HUES48 (cell line): ENCODE results near the gene UTF1.

ENCODE experiments used
- H3K27ac ChIP-seq: one replicate; pipeline ENCODE4 v1.7.0; 2013; ENCODE audit warnings: low read depth, low read length, inconsistent platforms
- H3K27me3 ChIP-seq: 2 replicates; pipeline ENCODE4 v1.6.1; 2013; ENCODE audit warnings: mild to moderate bottlenecking, low read length; ENCODE audit not compliant: control insufficient read depth, insufficient read depth
- H3K36me3 ChIP-seq: 2 replicates; pipeline ENCODE4 v1.6.1; 2013; ENCODE audit warnings: low read length; ENCODE audit not compliant: control insufficient read depth, insufficient read depth
- H3K4me1 ChIP-seq: 2 replicates; pipeline ENCODE4 v1.6.1; 2013; ENCODE audit warnings: mild to moderate bottlenecking, low read length; ENCODE audit not compliant: control insufficient read depth, insufficient read depth
- H3K4me3 ChIP-seq: 2 replicates; pipeline ENCODE4 v1.5.1; 2013; ENCODE audit warnings: mild to moderate bottlenecking, low read depth, low read length
- H3K9ac ChIP-seq: 2 replicates; pipeline ENCODE4 v1.6.1; 2013; ENCODE audit warnings: mild to moderate bottlenecking, low read depth, low read length, moderate library complexity
- H3K9me3 ChIP-seq: 2 replicates; pipeline ENCODE4 v1.6.1; 2013; ENCODE audit warnings: low read length; ENCODE audit not compliant: control insufficient read depth, insufficient read depth

The UTF1 gene

DNA sequence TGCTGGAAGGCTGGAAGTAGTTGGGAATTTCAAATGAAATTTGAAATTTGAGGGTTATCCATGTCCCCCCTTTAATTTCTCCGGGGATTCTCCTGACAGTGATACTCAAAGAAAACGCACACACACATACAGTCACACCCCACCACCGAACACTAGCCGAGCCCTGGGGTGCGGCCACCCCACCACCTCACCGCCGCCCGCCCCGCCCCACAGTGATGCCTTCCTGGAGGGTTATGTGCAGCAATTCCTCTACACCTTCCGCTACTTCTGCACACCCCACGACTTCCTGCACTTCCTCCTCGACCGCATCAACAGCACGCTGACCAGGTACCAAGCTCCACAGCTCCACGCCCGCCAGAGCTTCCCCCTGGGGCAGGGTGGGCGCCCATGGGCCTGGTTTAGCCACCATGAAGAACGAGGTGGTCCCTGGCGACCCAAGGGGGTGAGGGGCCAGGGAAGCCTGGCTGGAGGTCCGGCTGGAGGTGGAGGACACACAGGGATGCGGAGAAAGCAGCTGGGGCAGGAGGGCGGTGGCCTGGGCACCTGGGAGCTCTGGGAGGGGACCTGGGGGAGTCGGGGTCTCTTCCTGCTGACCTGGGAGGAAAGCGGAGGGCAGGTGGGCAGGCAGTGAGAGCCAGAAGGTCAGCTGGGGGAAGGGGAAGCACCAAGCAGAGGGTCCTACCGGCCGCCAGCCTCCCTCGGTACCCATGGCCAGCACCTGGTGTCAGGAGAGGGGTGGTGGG is 19.4 kb upstream of the UTF1 start:
- no peaks in the 10 kb centered on the region for H3K4me1 ChIP-seq
- H3K36me3 ChIP-seq = 0 out of 2 replicates have a peak, but pooled peaks cover under 1% of the 10 kb centered on the region
- H3K27ac ChIP-seq = no peak overlapping the region
- H3K4me3 ChIP-seq = no peak overlapping the region
- no peak overlapping the region for H3K9ac ChIP-seq
- H3K27me3 ChIP-seq = no peaks in the 10 kb centered on the region
- no peaks in the 10 kb centered on the region for H3K9me3 ChIP-seq

DNA sequence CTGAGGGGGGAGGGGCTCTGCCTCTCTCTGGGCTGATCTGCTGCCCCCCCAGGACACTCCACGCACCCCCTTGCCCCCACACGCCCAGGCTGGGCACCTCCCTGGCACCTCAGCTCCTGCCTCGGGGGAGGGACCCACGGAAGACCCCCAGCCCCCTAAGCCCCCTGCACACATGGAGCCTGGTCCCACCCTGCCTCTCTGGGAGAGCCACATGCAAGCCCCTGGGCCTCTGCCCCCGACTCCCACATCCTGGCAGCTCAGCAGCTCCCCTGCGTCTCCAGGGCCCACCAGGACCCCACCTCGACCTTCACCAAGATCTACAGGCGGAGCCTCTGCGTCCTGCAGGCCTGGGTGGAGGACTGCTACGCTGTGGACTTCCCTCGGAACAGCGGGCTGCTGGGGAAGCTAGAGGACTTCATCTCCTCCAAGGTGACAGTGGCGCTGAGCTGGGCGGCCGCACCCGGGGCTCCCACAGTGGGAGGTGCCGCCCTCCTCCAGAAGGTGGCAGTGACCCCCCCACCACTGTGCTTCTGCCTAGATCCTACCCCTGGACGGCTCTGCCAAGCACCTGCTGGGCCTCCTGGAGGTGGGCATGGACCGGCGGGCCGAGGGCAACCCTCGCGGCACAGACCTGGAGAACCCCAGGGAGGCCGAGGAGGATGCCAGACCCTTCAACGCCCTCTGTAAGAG is 18.7 kb upstream of the UTF1 start:
- Histone ChIP-seq H3K9me3 (no peaks in the 10 kb centered on the region), H3K27me3 (no peaks in the 10 kb centered on the region), H3K4me3 (no peak overlapping the region), H3K9ac (no peak overlapping the region), H3K36me3 (0 out of 2 replicates have a peak, but pooled peaks cover 5% of the 10 kb centered on the region), H3K27ac (no peak overlapping the region), H3K4me1 (no peaks in the 10 kb centered on the region)

DNA sequence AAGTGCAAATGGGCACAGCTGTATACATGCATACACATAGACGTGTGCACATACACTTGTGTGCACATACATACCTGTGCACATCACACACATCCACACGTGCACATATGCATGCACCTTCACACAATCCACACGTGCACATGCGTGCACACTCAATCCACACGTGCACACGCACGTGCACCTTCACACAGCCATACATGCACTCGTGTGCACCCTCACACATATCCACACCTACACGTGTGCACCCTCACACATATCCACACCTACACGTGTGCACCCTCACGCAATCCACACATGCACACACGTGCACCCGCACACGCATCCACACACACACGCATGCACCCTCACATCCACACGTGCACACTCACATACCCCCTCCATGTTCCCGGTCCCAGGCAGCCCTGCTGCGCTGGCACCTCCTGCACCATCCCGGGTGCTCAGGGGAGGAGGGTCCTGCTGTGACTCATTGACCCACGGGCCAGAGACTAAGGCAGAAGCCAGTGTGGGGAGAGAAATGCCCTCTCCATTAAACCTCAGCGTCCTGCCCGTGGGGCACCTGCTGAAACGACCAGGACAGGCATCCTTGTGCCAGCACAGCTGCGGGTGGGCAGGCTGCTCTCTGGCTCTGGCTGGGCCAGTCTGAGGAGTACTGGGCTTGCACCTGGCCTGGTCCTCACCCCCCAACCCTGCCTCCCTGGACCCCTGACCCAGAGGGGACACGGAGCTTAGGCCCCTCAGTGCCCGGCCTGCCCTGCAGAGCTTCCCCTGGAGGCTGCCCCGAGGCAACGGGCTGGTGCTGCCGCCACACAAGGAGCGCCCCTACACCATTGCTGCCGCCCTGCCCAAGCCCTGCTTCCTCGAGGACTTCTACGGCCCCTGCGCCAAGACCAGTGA is 17.8 kb upstream of the UTF1 start:
- no peak overlapping the region for H3K27ac ChIP-seq

DNA sequence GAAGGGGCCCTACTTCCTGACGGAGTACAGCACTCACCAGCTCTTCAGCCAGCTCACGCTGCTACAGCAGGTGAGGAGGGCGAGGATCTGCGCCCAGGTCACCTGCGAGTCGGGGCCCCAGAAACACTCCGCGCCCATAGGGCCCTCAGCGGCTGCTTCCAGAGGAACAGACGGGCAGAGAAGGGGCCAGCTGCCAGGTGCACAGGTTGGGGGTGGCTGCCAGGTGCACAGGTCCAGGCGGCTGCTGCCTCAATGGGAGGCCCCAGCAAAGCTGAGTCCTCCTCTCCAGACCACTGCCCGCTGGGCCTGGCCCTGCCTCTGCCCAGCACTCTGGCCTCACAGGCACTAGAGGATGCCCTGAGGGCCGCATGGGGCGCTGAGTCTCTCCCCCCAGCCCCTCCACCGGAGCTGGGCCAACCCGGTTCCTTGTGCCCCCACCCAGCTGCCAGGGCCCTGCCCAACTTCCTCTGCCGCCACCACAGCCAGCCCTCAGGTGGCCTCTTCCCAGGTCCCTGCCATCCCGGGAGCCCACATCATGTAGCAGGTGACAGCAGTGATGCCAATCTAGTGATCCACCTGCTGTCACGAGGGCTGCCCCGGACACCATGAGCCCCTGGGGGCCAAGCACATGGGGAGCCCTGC is 17.0 kb upstream of the UTF1 start:
- Histone ChIP-seq H3K4me3 (no peak overlapping the region), H3K9ac (no peak overlapping the region), H3K4me1 (no peaks in the 10 kb centered on the region), H3K27me3 (no peaks in the 10 kb centered on the region), H3K9me3 (no peaks in the 10 kb centered on the region), H3K27ac (no peak overlapping the region), H3K36me3 (0 out of 2 replicates have a peak, but pooled peaks cover 5% of the 10 kb centered on the region)

More for the DNA sequence above, 17.8 kb upstream of the UTF1 start:
- Histone ChIP-seq H3K27me3 (no peaks in the 10 kb centered on the region), H3K9me3 (no peaks in the 10 kb centered on the region), H3K9ac (no peak overlapping the region), H3K4me3 (no peak overlapping the region), H3K4me1 (no peaks in the 10 kb centered on the region), H3K36me3 (0 out of 2 replicates have a peak, but pooled peaks cover 5% of the 10 kb centered on the region)

DNA sequence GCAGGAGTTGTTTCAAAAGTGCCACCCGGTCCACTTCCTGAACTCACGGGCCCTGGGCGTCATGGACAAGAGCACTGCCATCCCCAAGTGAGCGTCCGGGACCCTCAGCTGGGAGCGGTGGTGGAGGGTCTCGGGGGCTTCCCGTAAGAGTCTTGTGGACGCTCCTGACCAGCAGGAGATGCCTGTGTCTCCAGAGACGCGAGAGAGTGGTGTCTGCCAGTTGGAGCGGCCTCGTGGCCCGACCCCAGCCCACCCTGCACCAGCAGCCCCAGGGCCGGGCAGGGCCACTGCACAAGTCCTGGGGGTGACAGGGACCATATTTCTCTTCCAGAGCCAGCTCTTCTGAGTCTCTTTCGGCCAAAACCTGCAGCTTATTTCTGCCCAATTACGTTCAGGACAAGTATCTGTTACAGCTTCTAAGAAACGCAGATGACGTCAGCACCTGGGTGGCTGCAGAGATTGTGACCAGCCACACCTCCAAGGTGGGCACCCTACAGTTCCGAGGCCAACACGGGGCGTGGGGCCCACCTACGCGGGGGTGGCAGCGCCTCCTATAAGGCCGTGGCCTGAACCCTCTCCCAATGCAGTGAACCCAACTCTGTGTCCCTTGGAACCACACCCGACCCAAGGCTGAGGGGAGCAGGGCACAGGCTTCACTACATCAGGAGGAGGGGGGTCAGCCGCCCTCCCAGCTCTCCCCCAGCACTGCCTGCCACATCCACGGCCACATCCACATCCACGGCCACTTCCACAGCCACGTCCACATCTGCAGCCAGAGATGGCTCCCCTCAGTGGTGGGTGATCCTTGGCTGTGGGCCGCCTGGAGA is 16.2 kb upstream of the UTF1 start:
- Histone ChIP-seq H3K4me1 (no peaks in the 10 kb centered on the region; the same call in 1 of the 2 replicates), H3K4me3 (no peak overlapping the region), H3K9me3 (no peaks in the 10 kb centered on the region), H3K27ac (no peak overlapping the region), H3K36me3 (0 out of 2 replicates have a peak, but pooled peaks cover 5% of the 10 kb centered on the region), H3K9ac (no peak overlapping the region), H3K27me3 (no peaks in the 10 kb centered on the region)

DNA sequence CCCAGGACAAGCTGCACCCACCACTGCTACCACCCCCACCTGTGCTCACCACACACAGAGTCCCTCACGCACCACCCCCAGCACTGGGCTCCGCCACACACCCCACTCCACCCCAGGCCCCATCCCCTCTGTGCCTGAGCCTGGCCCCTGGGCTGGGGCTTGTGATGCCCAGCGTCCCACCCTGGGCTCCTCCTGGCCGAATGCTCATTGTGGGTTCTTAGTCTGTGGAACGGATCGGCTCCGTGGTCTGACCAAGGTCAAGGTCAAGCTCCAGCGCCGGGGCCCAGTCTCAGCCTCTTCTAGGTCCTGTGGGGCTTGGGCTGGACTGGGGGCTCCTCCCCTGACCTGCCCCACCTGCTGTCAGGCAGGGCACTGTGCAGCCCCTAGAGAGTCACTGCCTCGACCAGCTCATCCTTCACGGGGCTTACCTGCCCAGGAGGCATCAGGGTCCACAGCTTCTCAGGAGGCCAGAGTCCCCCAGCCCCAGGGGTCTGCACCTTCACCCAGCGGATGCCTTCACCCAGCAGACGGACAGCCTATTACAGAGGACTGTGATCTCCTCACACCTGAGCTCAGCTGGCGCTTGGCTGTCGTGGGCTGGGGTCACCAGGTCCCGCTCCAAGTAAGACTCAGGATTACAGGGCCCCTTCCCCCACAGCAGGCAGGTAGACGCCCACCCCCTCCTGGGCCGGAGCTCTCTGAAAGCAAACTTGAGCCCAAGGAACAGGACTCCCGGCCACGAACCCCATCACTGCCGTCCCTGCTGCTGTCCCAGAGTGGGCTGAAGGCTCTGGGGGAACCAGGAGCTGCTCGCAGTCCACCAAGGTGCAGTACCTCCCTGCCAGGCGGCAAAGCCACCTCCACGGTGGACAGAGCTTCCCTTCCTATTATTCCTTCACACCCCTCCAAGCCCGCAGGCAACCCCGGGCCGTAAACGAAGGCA is 15.3 kb upstream of the UTF1 start:
- H3K9me3 ChIP-seq = no peaks in the 10 kb centered on the region
- H3K4me3 ChIP-seq = no peak overlapping the region
- 0 out of 2 replicates have a peak, but pooled peaks cover 5% of the 10 kb centered on the region for H3K36me3 ChIP-seq
- H3K27me3 ChIP-seq = no peaks in the 10 kb centered on the region
- H3K27ac ChIP-seq = no peak overlapping the region
- H3K4me1 ChIP-seq = peaks cover 7% of the 10 kb centered on the region
- H3K9ac ChIP-seq = no peak overlapping the region

DNA sequence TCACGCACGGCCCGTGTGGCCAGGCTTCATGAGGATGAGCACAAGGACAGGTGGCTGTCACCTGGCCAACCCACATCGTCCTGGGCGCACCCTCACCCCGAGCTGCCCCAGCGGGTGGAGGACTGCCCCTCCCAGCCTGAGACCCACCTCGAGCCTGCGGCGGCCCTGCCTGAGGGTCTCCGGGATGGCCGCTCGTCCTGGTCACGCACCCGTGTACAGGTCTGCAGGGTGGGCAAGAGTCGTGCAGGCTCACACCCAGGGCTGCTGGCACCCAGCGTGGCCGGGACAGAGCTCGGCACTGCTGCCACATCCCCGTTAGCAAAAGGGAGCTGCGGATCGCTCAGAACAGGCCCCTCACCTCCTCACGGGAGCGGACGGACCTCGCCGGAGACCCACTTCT is 14.4 kb upstream of the UTF1 start:
- no peak overlapping the region for H3K4me3 ChIP-seq
- H3K27me3 ChIP-seq = no peaks in the 10 kb centered on the region
- H3K9ac ChIP-seq = no peak overlapping the region
- 0 out of 2 replicates have a peak, but pooled peaks cover 5% of the 10 kb centered on the region for H3K36me3 ChIP-seq
- peaks cover 8% of the 10 kb centered on the region for H3K4me1 ChIP-seq
- H3K9me3 ChIP-seq = no peaks in the 10 kb centered on the region
- H3K27ac ChIP-seq = no peak overlapping the region

DNA sequence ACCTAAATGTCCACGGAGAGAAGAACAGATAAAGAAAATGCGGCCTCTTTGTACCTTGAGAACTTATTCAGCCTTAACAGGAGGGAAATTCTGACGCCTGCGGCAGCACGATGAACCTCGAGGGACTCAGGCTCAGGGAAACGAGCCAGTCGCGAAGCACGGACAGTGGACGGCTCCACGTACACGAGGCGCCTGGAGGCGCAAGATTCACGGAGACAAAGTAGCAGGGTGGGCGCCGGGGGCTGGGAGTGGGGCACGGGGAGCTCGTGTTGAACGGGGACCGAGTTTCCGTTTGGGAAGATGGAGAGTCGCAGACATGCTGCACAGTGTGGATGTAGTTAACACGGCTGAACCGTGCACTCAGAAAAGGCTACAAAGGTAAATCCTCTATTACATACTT is 13.2 kb upstream of the UTF1 start:
- peaks cover 8% of the 10 kb centered on the region for H3K4me1 ChIP-seq

DNA sequence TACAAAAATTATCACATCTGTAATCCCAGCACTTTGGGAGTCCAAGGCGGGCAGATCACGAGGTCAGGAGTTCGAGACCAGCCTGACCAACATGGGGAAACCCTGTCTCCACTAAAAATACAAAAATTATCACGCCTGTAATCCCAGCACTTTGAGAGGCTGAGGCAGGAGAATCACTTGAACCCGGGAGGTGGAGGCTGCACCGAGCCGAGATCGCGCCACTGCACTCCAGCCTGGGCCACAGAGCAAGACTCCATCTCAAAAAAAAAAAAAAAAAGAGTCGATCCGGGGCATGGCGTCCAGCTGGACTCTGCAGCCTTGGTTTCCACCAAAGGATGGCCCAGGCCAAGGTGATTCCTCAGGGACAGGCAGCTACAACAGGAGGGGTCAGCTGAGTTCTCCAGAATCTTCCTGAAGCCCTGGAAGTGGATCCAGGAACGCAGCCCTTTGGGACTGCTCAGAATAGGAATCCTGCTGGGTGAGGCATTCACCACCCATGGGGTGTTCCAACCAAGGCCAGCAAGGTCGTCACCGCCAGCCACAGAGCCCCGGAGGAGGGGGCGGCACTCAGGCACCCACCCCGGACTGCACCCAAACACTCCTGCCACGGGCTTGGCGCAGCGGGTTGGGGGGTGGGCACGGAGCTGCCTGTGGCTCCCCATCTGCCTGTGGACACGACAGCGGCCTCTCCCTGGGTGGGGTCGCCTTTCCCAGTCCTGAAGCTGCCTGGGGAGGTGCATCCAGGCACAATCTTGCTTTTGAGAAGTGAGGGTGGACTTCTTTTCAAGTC is 12.0 kb upstream of the UTF1 start:
- Histone ChIP-seq H3K9me3 (no peaks in the 10 kb centered on the region), H3K36me3 (0 out of 2 replicates have a peak, but pooled peaks cover 5% of the 10 kb centered on the region), H3K4me1 (peaks cover 8% of the 10 kb centered on the region), H3K27me3 (no peaks in the 10 kb centered on the region), H3K9ac (no peak overlapping the region), H3K4me3 (no peak overlapping the region), H3K27ac (no peak overlapping the region)

More for the DNA sequence above, 13.2 kb upstream of the UTF1 start:
- Histone ChIP-seq H3K27ac (no peak overlapping the region), H3K9ac (no peak overlapping the region), H3K27me3 (no peaks in the 10 kb centered on the region), H3K36me3 (0 out of 2 replicates have a peak, but pooled peaks cover 5% of the 10 kb centered on the region), H3K4me3 (no peak overlapping the region), H3K9me3 (no peaks in the 10 kb centered on the region)
